ENCODE measurements around the gene SF1.

SF1 gene

GRCh38 chr11:64777449-64778222, 706 bp downstream of the SF1 start:
- peak; percentile 79 to 85 for DNase-seq

GRCh38 chr11:64776875-64777274, 1.5 kb downstream of the SF1 start:
- DNase-seq = no peak

GRCh38 chr11:64776425-64776824, 1.9 kb downstream of the SF1 start:
- DNase-seq = no peak

GRCh38 chr11:64774144-64774543, 4.2 kb downstream of the SF1 start:
- no peak for DNase-seq

- DNase-seq = no peak
Observed at GRCh38 chr11:64772303-64773018, 5.9 kb downstream of the SF1 start.

GRCh38 chr11:64771861-64772260, 6.5 kb downstream of the SF1 start:
- DNase-seq = no peak

GRCh38 chr11:64770120-64770519, 8.2 kb downstream of the SF1 start:
- no peak for DNase-seq

GRCh38 chr11:64769283-64769682, 9.1 kb downstream of the SF1 start:
- no peak for DNase-seq

- DNase-seq = no peak
Observed at GRCh38 chr11:64768300-64768694, 10.0 kb downstream of the SF1 start.

GRCh38 chr11:64767344-64768299, 10.7 kb downstream of the SF1 start:
- peak; percentile 82 to 84 for DNase-seq

GRCh38 chr11:64766881-64767280, 11.5 kb downstream of the SF1 start:
- no peak for DNase-seq

GRCh38 chr11:64765851-64766665, 12.3 kb downstream of the SF1 start:
- no peak for DNase-seq

- no peak for DNase-seq
Observed at GRCh38 chr11:64765291-64765850, 13.0 kb downstream of the SF1 start.

- DNase-seq = no peak
Observed at GRCh38 chr11:64764753-64765152, 13.6 kb downstream of the SF1 start.

GRCh38 chr11:64764040-64764611, 14.2 kb downstream of the SF1 start:
- DNase-seq = peak; percentile 48 to 58

GRCh38 chr11:64763526-64764039, 14.8 kb downstream of the SF1 start:
- no peak for DNase-seq

- no peak for DNase-seq
Observed at GRCh38 chr11:64762674-64763525, 15.4 kb downstream of the SF1 start.

GRCh38 chr11:64762277-64762673, 16.1 kb downstream of the SF1 start:
- no peak for DNase-seq

- no peak for DNase-seq
Observed at GRCh38 chr11:64760759-64761420, 17.5 kb downstream of the SF1 start.

All from activated CD4-positive, alpha-beta T cell treated with anti-CD3 and anti-CD28 coated beads for 4 hours (primary cell).